Neutrophil (primary cell): ENCODE results near the gene KICS2.

Experiments used
- H3K27ac ChIP-seq: fragments of 200-600 bp; sonication (generic); 2 replicates; pipeline ENCODE4 v1.5.1; 2016; ENCODE audit warnings: mild to moderate bottlenecking, moderate library complexity
- H3K27me3 ChIP-seq: fragments of 200-600 bp; sonication (generic); 2 replicates; pipeline ENCODE4 v1.6.0; 2016; ENCODE audit warnings: mild to moderate bottlenecking
- H3K36me3 ChIP-seq: fragments of 200-600 bp; sonication (generic); 2 replicates; pipeline ENCODE4 v1.5.1; 2017
- H3K4me1 ChIP-seq, 2 experiments: fragments of 200-600 bp in 1 of 2; sonication (generic) in 1 of 2; 1 replicate in 1 of 2; 2 replicates in 1 of 2; pipeline versions ENCODE4 v1.5.1 to v1.6.1; 2013 to 2016; ENCODE audit warnings: low read depth in 1 of 2, low read length in 1 of 2, mild to moderate bottlenecking in 1 of 2, moderate library complexity in 1 of 2; ENCODE audit not compliant: control insufficient read depth in 1 of 2, insufficient read depth in 1 of 2
- H3K4me3 ChIP-seq, 2 experiments: fragments of 200-600 bp in 1 of 2; sonication (generic) in 1 of 2; 1 replicate in 1 of 2; 2 replicates in 1 of 2; pipeline ENCODE4 v1.5.1; 2013 to 2016; ENCODE audit warnings: low read depth in 1 of 2, low read length in 1 of 2, mild to moderate bottlenecking in 1 of 2, moderate library complexity in 1 of 2
- H3K9me3 ChIP-seq: fragments of 200-600 bp; sonication (generic); 2 replicates; pipeline ENCODE4 v1.5.1; 2016
- TF ChIP-seq, protein P1 (sequence below): fragments of 200-600 bp; sonication (generic); IDR thresholded peaks from 2 replicates; pipeline ENCODE4 v1.5.1; 2016; ENCODE audit warnings: antibody characterized with exemption

KICS2 gene

GRCh38 chr12:64181430-64182291, 40.4 kb downstream of the KICS2 start:
- Histone ChIP-seq H3K27me3 (no peaks in the 10 kb centered on the region), H3K4me3 (no peak overlapping the region), H3K4me1 (no peaks in the 10 kb centered on the region), H3K9me3 (no peaks in the 10 kb centered on the region), H3K27ac (no peak overlapping the region), H3K36me3 (no peaks in the 10 kb centered on the region)
- TF ChIP-seq, protein P1, sequence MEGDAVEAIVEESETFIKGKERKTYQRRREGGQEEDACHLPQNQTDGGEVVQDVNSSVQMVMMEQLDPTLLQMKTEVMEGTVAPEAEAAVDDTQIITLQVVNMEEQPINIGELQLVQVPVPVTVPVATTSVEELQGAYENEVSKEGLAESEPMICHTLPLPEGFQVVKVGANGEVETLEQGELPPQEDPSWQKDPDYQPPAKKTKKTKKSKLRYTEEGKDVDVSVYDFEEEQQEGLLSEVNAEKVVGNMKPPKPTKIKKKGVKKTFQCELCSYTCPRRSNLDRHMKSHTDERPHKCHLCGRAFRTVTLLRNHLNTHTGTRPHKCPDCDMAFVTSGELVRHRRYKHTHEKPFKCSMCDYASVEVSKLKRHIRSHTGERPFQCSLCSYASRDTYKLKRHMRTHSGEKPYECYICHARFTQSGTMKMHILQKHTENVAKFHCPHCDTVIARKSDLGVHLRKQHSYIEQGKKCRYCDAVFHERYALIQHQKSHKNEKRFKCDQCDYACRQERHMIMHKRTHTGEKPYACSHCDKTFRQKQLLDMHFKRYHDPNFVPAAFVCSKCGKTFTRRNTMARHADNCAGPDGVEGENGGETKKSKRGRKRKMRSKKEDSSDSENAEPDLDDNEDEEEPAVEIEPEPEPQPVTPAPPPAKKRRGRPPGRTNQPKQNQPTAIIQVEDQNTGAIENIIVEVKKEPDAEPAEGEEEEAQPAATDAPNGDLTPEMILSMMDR = no peak

- no peak overlapping the region for H3K4me3 ChIP-seq
- H3K27me3 ChIP-seq = no peaks in the 10 kb centered on the region
- no peak overlapping the region for H3K27ac ChIP-seq
- H3K4me1 ChIP-seq = no peaks in the 10 kb centered on the region
- no peaks in the 10 kb centered on the region for H3K9me3 ChIP-seq
- no peaks in the 10 kb centered on the region for H3K36me3 ChIP-seq
- TF ChIP-seq, protein P1 = no peak
Observed at GRCh38 chr12:64180951-64181350, 41.1 kb downstream of the KICS2 start.

GRCh38 chr12:64178122-64178521, 44.0 kb downstream of the KICS2 start:
- Histone ChIP-seq H3K4me3 (no peak overlapping the region), H3K27me3 (no peaks in the 10 kb centered on the region), H3K9me3 (no peaks in the 10 kb centered on the region), H3K27ac (no peak overlapping the region), H3K36me3 (no peaks in the 10 kb centered on the region), H3K4me1 (no peaks in the 10 kb centered on the region)
- TF ChIP-seq, protein P1 = no peak

- Histone ChIP-seq H3K27me3 (no peaks in the 10 kb centered on the region), H3K4me1 (no peaks in the 10 kb centered on the region), H3K36me3 (no peaks in the 10 kb centered on the region), H3K9me3 (no peaks in the 10 kb centered on the region), H3K27ac (no peak overlapping the region), H3K4me3 (no peak overlapping the region)
- TF ChIP-seq, protein P1 = no peak
Observed at GRCh38 chr12:64177001-64177400, 45.1 kb downstream of the KICS2 start.

DNA sequence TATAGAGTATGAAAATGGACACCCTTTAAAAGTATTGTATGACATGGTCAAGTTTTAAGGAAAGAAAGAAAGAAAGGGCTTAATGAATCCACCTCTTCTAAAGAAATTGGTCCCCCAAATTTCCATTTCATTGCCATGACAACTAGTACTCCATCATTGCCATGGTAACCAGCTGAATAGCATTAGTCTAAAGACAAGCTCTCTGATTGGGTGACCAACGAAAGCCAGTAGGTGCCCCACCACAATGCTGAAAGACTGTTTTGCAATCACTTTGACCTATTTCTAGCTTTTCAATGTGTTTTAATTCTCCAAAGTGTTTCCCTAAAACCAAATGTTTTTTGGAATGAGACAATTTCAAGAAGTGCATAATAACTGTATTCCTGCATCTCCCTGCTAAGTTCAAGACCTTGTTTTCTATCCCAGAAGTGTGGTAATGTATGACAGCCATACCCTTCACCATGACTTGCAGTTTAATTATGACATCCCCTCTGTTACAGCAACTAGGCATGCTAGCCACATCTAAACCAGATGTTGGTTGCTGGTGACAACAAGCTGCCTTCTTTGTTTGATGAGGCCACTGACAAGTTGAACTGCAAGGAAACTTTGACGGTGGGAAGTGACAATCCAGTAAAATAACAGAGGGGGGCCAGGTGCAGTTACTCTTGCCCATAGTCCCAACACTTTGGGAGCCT, 46.7 kb downstream of the KICS2 start:
- Histone ChIP-seq H3K27me3 (no peaks in the 10 kb centered on the region), H3K36me3 (no peaks in the 10 kb centered on the region), H3K4me1 (no peaks in the 10 kb centered on the region), H3K9me3 (no peaks in the 10 kb centered on the region), H3K27ac (no peak overlapping the region), H3K4me3 (no peak overlapping the region)
- TF ChIP-seq, protein P1 = no peak
